HepG2 (cell line): ENCODE measurements around the gene RGL3. TPM values are rescaled to one million over a fixed set of nuclear protein-coding genes. Genes with fewer than 3 reads are reported as not detected.

Experiments used
- ATAC-seq: fragments of 200-7000 bp; cut with Tn5 transposase; 3 replicates; pipeline ENCODE4 v1.9.1; 2020; ENCODE audit warnings: mild to moderate bottlenecking, moderate library complexity
- BruUV-seq: library from RNA; stranded (reverse); fragments of 400-500 nt; replicated peaks from 2 replicates; lab custom pipeline; 2021; lab: Mats Ljungman, UMichigan
- CTCF ChIA-PET: fragments of 300-600 bp; formaldehyde crosslinking; extraction: SDS; loops from one replicate; lab custom pipeline; 2021; ENCODE audit warnings: low total read pairs, inconsistent platforms, low intra/inter-chr PET ratio; lab: Yijun Ruan, JAX
- POLR2A ChIA-PET: fragments of 350-600 bp; sonication (Branson Sonifier 250); formaldehyde crosslinking; loops from one replicate; lab custom pipeline; 2020; ENCODE audit warnings: antibody characterized with exemption, inconsistent platforms; lab: Yijun Ruan, JAX
- DNase-seq: peaks from one replicate; pipeline ENCODE4 v3.0.0-alpha.2; 2015; ENCODE audit warnings: low spot score
- FAIRE-seq: peaks from 3 replicates; lab custom pipeline; 2011; peaks lifted over from hg19 to GRCh38; lab: Jason Lieb, UNC
- H2AFZ ChIP-seq: one replicate; pipeline ENCODE4 v1.6.1; 2011; ENCODE audit warnings: low read length, inconsistent platforms
- H3K27ac ChIP-seq: fragments of 300-600 bp; 3 replicates; pipeline ENCODE4 v1.8.0; 2011; ENCODE audit warnings: mixed run types, mild to moderate bottlenecking, mixed read lengths, low read length, inconsistent platforms; ENCODE audit not compliant: insufficient read depth; ENCODE audit errors: extremely low read length
- H3K27me3 ChIP-seq, 2 experiments: fragments of 200-600 bp in 1 of 2; 2 replicates in 1 of 2; 3 replicates in 1 of 2; pipeline versions ENCODE4 v1.6.0 to v1.8.0; 2011; ENCODE audit warnings: low read length in 2 of 2, mild to moderate bottlenecking in 2 of 2, moderate library complexity in 2 of 2, inconsistent platforms in 1 of 2; ENCODE audit not compliant: insufficient read depth in 2 of 2, control insufficient read depth in 1 of 2
- H3K36me3 ChIP-seq, 2 experiments: fragments of 200-600 bp in 1 of 2; replicated peaks in 1 of 2; 2 replicates in 1 of 2; 3 replicates in 1 of 2; pipeline versions ENCODE4 v1.5.1 to v1.8.0; 2011; ENCODE audit warnings: low read length in 2 of 2, inconsistent platforms in 1 of 2; ENCODE audit not compliant: insufficient read depth in 2 of 2, control insufficient read depth in 1 of 2
- H3K4me1 ChIP-seq: 2 replicates; pipeline ENCODE4 v1.5.1; 2012; ENCODE audit warnings: low read length, inconsistent platforms; ENCODE audit not compliant: insufficient read depth
- H3K4me2 ChIP-seq: 2 replicates; pipeline ENCODE4 v1.6.0; 2011; ENCODE audit warnings: low read depth, low read length, inconsistent platforms
- H3K4me3 ChIP-seq, 3 experiments: fragments of 200-600 bp in 1 of 3; sonication (generic), shearing (Covaris generic) in 1 of 3; replicated peaks in 1 of 3; 2 replicates each; pipeline ENCODE4 v1.5.1; 2011 to 2016; ENCODE audit warnings: low read length in 3 of 3, inconsistent platforms in 2 of 3, low read depth in 2 of 3, mild to moderate bottlenecking in 2 of 3, control low read depth in 1 of 3, mixed read lengths in 1 of 3; ENCODE audit not compliant: insufficient read depth in 1 of 3
- H3K79me2 ChIP-seq: one replicate; pipeline ENCODE4 v1.6.1; 2011; ENCODE audit warnings: low read length, inconsistent platforms; ENCODE audit not compliant: insufficient read depth
- H3K9ac ChIP-seq: 2 replicates; pipeline ENCODE4 v1.6.0; 2011; ENCODE audit warnings: mild to moderate bottlenecking, low read depth, low read length, inconsistent platforms; ENCODE audit not compliant: insufficient read depth
- H3K9me3 ChIP-seq: 2 replicates; pipeline ENCODE4 v1.5.1; 2012; ENCODE audit warnings: mild to moderate bottlenecking, low read length
- H4K20me1 ChIP-seq: 2 replicates; pipeline ENCODE4 v1.6.0; 2011; ENCODE audit warnings: inconsistent platforms, mild to moderate bottlenecking, low read length, moderate library complexity; ENCODE audit not compliant: insufficient read depth
- ARID2 ChIP-seq: sonication (generic); formaldehyde crosslinking; IDR thresholded peaks from 2 replicates; pipeline ENCODE4 v1.8.1; 2022; ENCODE audit warnings: mild to moderate bottlenecking, missing genetic modification reagents, borderline replicate concordance
- CEBPG ChIP-seq: IDR thresholded peaks from 2 replicates; pipeline ENCODE4 v1.6.1; 2016
- CREB1 ChIP-seq, 2 experiments: fragments of 450-650 bp in 1 of 2; IDR thresholded peaks; 2 replicates each; pipeline ENCODE4 v1.6.1; 2016 to 2017; ENCODE audit warnings: control low read depth in 1 of 2, mild to moderate bottlenecking in 1 of 2, missing compliant biosample characterization in 1 of 2, missing genetic modification characterization in 1 of 2
- HOXD1 ChIP-seq: sonication (generic); formaldehyde crosslinking; IDR thresholded peaks from 2 replicates; pipeline ENCODE4 v1.5.0; 2020; ENCODE audit warnings: missing genetic modification reagents
- KAT7 ChIP-seq: IDR thresholded peaks from 2 replicates; pipeline ENCODE4 v1.6.1; 2018; ENCODE audit warnings: borderline replicate concordance, missing compliant biosample characterization
- KDM2A ChIP-seq: sonication (generic); formaldehyde crosslinking; IDR thresholded peaks from 2 replicates; pipeline ENCODE4 v1.4.0; 2020; ENCODE audit warnings: low read depth, missing genetic modification reagents, borderline replicate concordance
- MEF2D ChIP-seq: sonication (generic); formaldehyde crosslinking; IDR thresholded peaks from 2 replicates; pipeline ENCODE4 v1.5.1; 2020; ENCODE audit warnings: mild to moderate bottlenecking, missing genetic modification reagents
- RAD21 ChIP-seq: fragments of 450-650 bp; formaldehyde crosslinking; IDR thresholded peaks from 2 replicates; pipeline ENCODE4 v1.5.0; 2020; ENCODE audit warnings: mild to moderate bottlenecking
- SAP130 ChIP-seq: IDR thresholded peaks from 2 replicates; pipeline ENCODE4 v1.6.1; 2016; ENCODE audit warnings: low read depth
- SMYD3 ChIP-seq: sonication (generic); formaldehyde crosslinking; IDR thresholded peaks from 2 replicates; pipeline ENCODE4 v1.8.1; 2023; ENCODE audit warnings: mild to moderate bottlenecking, missing genetic modification reagents
- TFDP2 ChIP-seq: sonication (generic); formaldehyde crosslinking; IDR thresholded peaks from 2 replicates; pipeline ENCODE4 v1.4.0; 2020; ENCODE audit warnings: missing genetic modification reagents
- ZBED4 ChIP-seq: sonication (generic); formaldehyde crosslinking; IDR thresholded peaks from 2 replicates; pipeline ENCODE4 v1.4.0; 2020; ENCODE audit warnings: missing genetic modification reagents, borderline replicate concordance
- ZFX ChIP-seq: sonication (generic); formaldehyde crosslinking; IDR thresholded peaks from 2 replicates; pipeline ENCODE4 v1.4.0; 2020; ENCODE audit warnings: mild to moderate bottlenecking, low read depth, missing genetic modification reagents, moderate library complexity
- ZFY ChIP-seq: sonication (generic); formaldehyde crosslinking; IDR thresholded peaks from 2 replicates; pipeline ENCODE4 v1.4.0; 2020; ENCODE audit warnings: missing genetic modification reagents
- ZNF101 ChIP-seq: sonication (generic); formaldehyde crosslinking; IDR thresholded peaks from 2 replicates; pipeline ENCODE4 v1.4.0; 2020; ENCODE audit warnings: mild to moderate bottlenecking, low read depth, missing genetic modification reagents, borderline replicate concordance
- ZNF350 ChIP-seq: sonication (generic); formaldehyde crosslinking; IDR thresholded peaks from 2 replicates; pipeline ENCODE4 v1.4.0; 2020; ENCODE audit warnings: mild to moderate bottlenecking, low read depth, missing genetic modification reagents, borderline replicate concordance
- WGBS: methylation state at CpG from one replicate; pipeline ENCODE4 v1.1.6; 2017; ENCODE audit warnings: low lambda C conversion rate; 5-methylcytosine and 5-hydroxymethylcytosine counted together
- in situ Hi-C: cut with HindIII; loops from 2 replicates; pipeline ENCODE4 v1.10.0; 2017; ENCODE audit warnings: low pct_unique_long_range_greater_than_20kb; ENCODE audit not compliant: extremely low pct_ligation_motif_present
- intact Hi-C: fragments of 100-400 bp; cut with micrococcal nuclease; formaldehyde crosslinking; loops from one replicate; pipeline ENCODE4 v1.10.0; 2022; ENCODE audit not compliant: unreplicated experiment
- polyA plus RNA-seq, 8 experiments: library from polyadenylated mRNA; depleted of rRNA in 3 of 8; stranded (reverse) in 7 of 8; unstranded in 1 of 8; fragments of >200 nt; fragmentation: Illumina TruSeq in 4 of 8; extraction: Trizol in 4 of 8; gene quantifications; 2 replicates each; pipeline versions ENCODE4 v1.2.1 to v1.2.3, GENCODE V29; 2011 to 2016; ENCODE audit warnings: low read depth in 4 of 8, missing spikeins in 1 of 8, mixed read lengths in 1 of 8; ENCODE audit not compliant: insufficient read depth in 1 of 8
- total RNA-seq, 5 experiments: library from RNA; depleted of rRNA; stranded (reverse); fragments of >200 nt; fragmentation: Illumina TruSeq; extraction: Trizol; gene quantifications; 2 replicates each; pipeline ENCODE4 v1.2.3, GENCODE V29; 2016; ENCODE audit warnings: low read depth in 1 of 5
- TF ChIP-seq, protein P1 (sequence below): sonication (generic); formaldehyde crosslinking; IDR thresholded peaks from 2 replicates; pipeline ENCODE4 v1.5.0; 2020; ENCODE audit warnings: mild to moderate bottlenecking, missing genetic modification reagents, moderate library complexity

RGL3 gene
- total and polyA plus RNA-seq, 2 of the 13 experiments (the other 11 are each of a cell fraction or from before 2014, with no cell fraction given): 4.2 to 7.6 TPM

DNA sequence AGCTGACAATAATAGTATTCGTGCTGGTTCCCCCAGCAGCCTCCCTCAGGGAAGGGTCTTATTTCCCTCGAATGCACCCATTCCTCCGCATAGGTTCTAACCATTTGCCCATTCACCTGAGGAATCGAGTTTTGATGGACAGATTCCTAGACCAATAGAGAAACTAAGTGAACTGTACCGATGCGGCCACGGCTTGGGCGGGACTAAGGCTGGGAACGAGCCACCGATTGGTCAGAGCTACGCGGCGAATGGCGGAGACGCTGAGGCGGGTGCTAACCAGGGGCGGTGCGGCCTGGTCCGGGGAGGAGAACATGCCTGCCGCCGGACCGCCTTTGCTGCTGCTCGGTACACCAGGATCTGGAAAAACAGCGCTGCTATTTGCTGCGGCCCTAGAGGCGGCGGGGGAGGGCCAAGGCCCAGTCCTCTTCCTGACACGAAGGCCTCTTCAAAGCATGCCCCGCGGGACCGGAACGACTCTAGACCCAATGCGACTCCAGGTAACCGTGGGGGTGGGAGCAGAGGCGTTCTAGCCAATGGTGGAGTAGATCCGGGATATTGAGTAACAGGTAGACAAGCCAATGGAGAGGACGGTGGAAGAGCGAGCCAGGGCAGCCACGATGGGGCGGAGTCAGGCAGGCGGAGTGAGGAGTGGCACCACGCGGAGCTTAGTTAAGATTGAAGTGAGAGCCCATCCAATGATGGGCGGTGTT, 44.5 kb downstream of the RGL3 start, which contains the start of gene SWSAP1:
Gene SWSAP1 (plus strand): TSS at position 234 of the 710 bp plus-strand sequence. CDS start 15 bp downstream, at position 249.
- DNase-seq (peak; percentile 99), FAIRE-seq (peak; percentile 99), ATAC-seq (peak; percentile 94)
- no peaks in the 10 kb centered on the region for H4K20me1 ChIP-seq
- H3K9ac ChIP-seq: peak within 1 kb of the TSS; percentile 86
- intact Hi-C loops: loop anchor here (1.0 kb wide), 1 partner anchor 30 kb away; no protein-coding TSS in a partner anchor
- H3K4me1 ChIP-seq: peaks cover 35% of the 10 kb centered on the region
- CTCF ChIA-PET: no interaction called here
- no peak within 1 kb of the TSS for H2AFZ ChIP-seq
- H3K27me3 ChIP-seq: no peaks in the 10 kb centered on the region; a peak in 1 of 5 replicates
- peaks cover 12% of the 10 kb centered on the region for H3K79me2 ChIP-seq
- H3K4me3 ChIP-seq: peak within 1 kb of the TSS; percentile 69 to 80 (median 75)
- WGBS: under 1% methylated on average over 30 of the region's 44 CpGs
- in situ Hi-C loops: no loop called here
- H3K4me2 ChIP-seq: peak within 1 kb of the TSS; percentile 94
- POLR2A ChIA-PET: interaction anchor here (0.6 to 3.3 kb wide), 52 partner anchors 9 to 539 kb away, joined by 3 to 68 read pairs (median 4); partner anchors contain the start of genes CCDC159, ECSIT, ELOF1 and EPOR
- H3K36me3 ChIP-seq: 0 out of 5 replicates have a peak, but pooled peaks cover 1 to 6% of the 10 kb centered on the region in 2 experiments
- BruUV-seq: TSS peak; percentile 97
- no peaks in the 10 kb centered on the region for H3K9me3 ChIP-seq
- H3K27ac ChIP-seq: peak within 1 kb of the TSS; percentile 95
- TF ChIP-seq KAT7 (no peak), ARID2 (0 out of 2 replicates have a peak, but pooled peaks have one; percentile 71), RAD21 (CRISPR knock-in tag) (peak; percentile 42; the same call in 1 of the 2 replicates), SAP130 (CRISPR knock-in tag) (peak; percentile 84), SMYD3 (CRISPR knock-in tag) (no peak), ZBED4 (CRISPR knock-in tag) (peak; percentile 74; the same call in 1 of the 2 replicates), KDM2A (CRISPR knock-in tag) (peak; percentile 92), ZNF350 (peak; percentile 33), MEF2D (peak; percentile 57), CEBPG (CRISPR knock-in tag) (peak; percentile 73; the same call in 1 of the 2 replicates), ZNF101 (CRISPR knock-in tag) (no peak), CREB1 (IDR thresholded peaks at IDR 0.05) (peak; percentile 79), CREB1 (CRISPR knock-in tag; IDR thresholded peaks at IDR 0.05) (peak; percentile 91), ZFX (CRISPR knock-in tag) (peak; percentile 100), TFDP2 (CRISPR knock-in tag) (no peak; the same call in 1 of the 2 replicates), ZFY (CRISPR knock-in tag) (peak; percentile 100), HOXD1 (CRISPR knock-in tag) (peak; percentile 68; the same call in 1 of the 2 replicates)
- TF ChIP-seq, protein P1, sequence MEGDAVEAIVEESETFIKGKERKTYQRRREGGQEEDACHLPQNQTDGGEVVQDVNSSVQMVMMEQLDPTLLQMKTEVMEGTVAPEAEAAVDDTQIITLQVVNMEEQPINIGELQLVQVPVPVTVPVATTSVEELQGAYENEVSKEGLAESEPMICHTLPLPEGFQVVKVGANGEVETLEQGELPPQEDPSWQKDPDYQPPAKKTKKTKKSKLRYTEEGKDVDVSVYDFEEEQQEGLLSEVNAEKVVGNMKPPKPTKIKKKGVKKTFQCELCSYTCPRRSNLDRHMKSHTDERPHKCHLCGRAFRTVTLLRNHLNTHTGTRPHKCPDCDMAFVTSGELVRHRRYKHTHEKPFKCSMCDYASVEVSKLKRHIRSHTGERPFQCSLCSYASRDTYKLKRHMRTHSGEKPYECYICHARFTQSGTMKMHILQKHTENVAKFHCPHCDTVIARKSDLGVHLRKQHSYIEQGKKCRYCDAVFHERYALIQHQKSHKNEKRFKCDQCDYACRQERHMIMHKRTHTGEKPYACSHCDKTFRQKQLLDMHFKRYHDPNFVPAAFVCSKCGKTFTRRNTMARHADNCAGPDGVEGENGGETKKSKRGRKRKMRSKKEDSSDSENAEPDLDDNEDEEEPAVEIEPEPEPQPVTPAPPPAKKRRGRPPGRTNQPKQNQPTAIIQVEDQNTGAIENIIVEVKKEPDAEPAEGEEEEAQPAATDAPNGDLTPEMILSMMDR (CRISPR knock-in tag): no peak
